Skeletal muscle satellite cell (primary cell): Measurements from ENCODE around the gene SYP.

Experiments
- H3K27me3 ChIP-seq: 2 replicates; pipeline ENCODE4 v1.7.0; 2013; ENCODE audit warnings: low read length; ENCODE audit not compliant: control insufficient read depth, insufficient read depth
- H3K36me3 ChIP-seq: 2 replicates; pipeline ENCODE4 v1.7.0; 2013; ENCODE audit warnings: mild to moderate bottlenecking, control low read depth, low read length; ENCODE audit not compliant: insufficient read depth
- H3K4me1 ChIP-seq: 2 replicates; pipeline ENCODE4 v1.7.0; 2013; ENCODE audit warnings: low read length; ENCODE audit not compliant: control insufficient read depth, insufficient read depth
- H3K4me2 ChIP-seq: 2 replicates; pipeline ENCODE4 v1.7.0; 2013; ENCODE audit warnings: mild to moderate bottlenecking, low read length
- H3K4me3 ChIP-seq: 2 replicates; pipeline ENCODE4 v1.7.0; 2013; ENCODE audit warnings: low read length
- H3K9ac ChIP-seq: 2 replicates; pipeline ENCODE4 v1.7.0; 2013; ENCODE audit warnings: mild to moderate bottlenecking, low read depth, low read length, moderate library complexity
- H3K9me3 ChIP-seq: replicated peaks from 2 replicates; pipeline ENCODE4 v1.7.0; 2013; ENCODE audit warnings: mild to moderate bottlenecking, control low read depth, low read length

Gene SYP

GRCh38 chrX:49203536-49203935 is 3.5 kb upstream of the SYP start:
- Histone ChIP-seq H3K4me1 (peaks cover 5% of the 10 kb centered on the region), H3K9me3 (no peaks in the 10 kb centered on the region), H3K4me2 (no peak overlapping the region), H3K27me3 (no peaks in the 10 kb centered on the region), H3K4me3 (no peak overlapping the region), H3K9ac (no peak overlapping the region), H3K36me3 (no peaks in the 10 kb centered on the region)

- Histone ChIP-seq H3K27me3 (no peaks in the 10 kb centered on the region), H3K4me3 (no peak overlapping the region), H3K9me3 (no peaks in the 10 kb centered on the region), H3K4me1 (peaks cover 5% of the 10 kb centered on the region), H3K36me3 (no peaks in the 10 kb centered on the region), H3K9ac (no peak overlapping the region), H3K4me2 (no peak overlapping the region)
Observed at GRCh38 chrX:49202022-49202421, 2.0 kb upstream of the SYP start.

- Histone ChIP-seq H3K36me3 (no peaks in the 10 kb centered on the region), H3K9me3 (no peaks in the 10 kb centered on the region), H3K4me3 (no peak overlapping the region), H3K4me2 (no peak overlapping the region), H3K27me3 (no peaks in the 10 kb centered on the region), H3K4me1 (peaks cover 5% of the 10 kb centered on the region), H3K9ac (no peak overlapping the region)
Observed at GRCh38 chrX:49199315-49199595, 738 bp downstream of the SYP start.

- H3K4me1 ChIP-seq: peaks cover 5% of the 10 kb centered on the region
- H3K36me3 ChIP-seq: no peaks in the 10 kb centered on the region
- H3K27me3 ChIP-seq: no peaks in the 10 kb centered on the region
- no peaks in the 10 kb centered on the region for H3K9me3 ChIP-seq
- H3K4me2 ChIP-seq: no peak overlapping the region
- no peak overlapping the region for H3K4me3 ChIP-seq
- no peak overlapping the region for H3K9ac ChIP-seq
Observed at GRCh38 chrX:49198540-49199314, 1.3 kb downstream of the SYP start.

- Histone ChIP-seq H3K4me1 (peaks cover 5% of the 10 kb centered on the region), H3K36me3 (no peaks in the 10 kb centered on the region), H3K4me3 (no peak overlapping the region), H3K27me3 (no peaks in the 10 kb centered on the region), H3K9me3 (no peaks in the 10 kb centered on the region), H3K4me2 (no peak overlapping the region), H3K9ac (no peak overlapping the region)
Observed at GRCh38 chrX:49197543-49198087, 2.4 kb downstream of the SYP start.

GRCh38 chrX:49193542-49193964 is 6.4 kb downstream of the SYP start:
- H3K4me3 ChIP-seq: no peak overlapping the region
- H3K4me1 ChIP-seq: peaks cover 5% of the 10 kb centered on the region

GRCh38 chrX:49192722-49193328 is 7.2 kb downstream of the SYP start:
- H3K4me2 ChIP-seq: no peak overlapping the region
- no peaks in the 10 kb centered on the region for H3K27me3 ChIP-seq
- H3K9me3 ChIP-seq: no peaks in the 10 kb centered on the region
- no peaks in the 10 kb centered on the region for H3K36me3 ChIP-seq
- H3K4me1 ChIP-seq: peaks cover 5% of the 10 kb centered on the region
- no peak overlapping the region for H3K4me3 ChIP-seq
- H3K9ac ChIP-seq: no peak overlapping the region

More at GRCh38 chrX:49193542-49193964, 6.4 kb downstream of the SYP start:
- no peaks in the 10 kb centered on the region for H3K9me3 ChIP-seq
- no peaks in the 10 kb centered on the region for H3K36me3 ChIP-seq
- H3K4me2 ChIP-seq: no peak overlapping the region
- no peak overlapping the region for H3K9ac ChIP-seq
- no peaks in the 10 kb centered on the region for H3K27me3 ChIP-seq

- Histone ChIP-seq H3K27me3 (no peaks in the 10 kb centered on the region), H3K4me2 (peak overlapping the region; percentile 85), H3K4me1 (peaks cover 5% of the 10 kb centered on the region), H3K9me3 (no peaks in the 10 kb centered on the region), H3K4me3 (peak overlapping the region; percentile 77), H3K36me3 (no peaks in the 10 kb centered on the region), H3K9ac (peak overlapping the region; percentile 80)
Observed at GRCh38 chrX:49191574-49192011, 8.4 kb downstream of the SYP start.

- Histone ChIP-seq H3K36me3 (no peaks in the 10 kb centered on the region), H3K4me2 (peak overlapping the region; percentile 85), H3K27me3 (no peaks in the 10 kb centered on the region), H3K9me3 (no peaks in the 10 kb centered on the region), H3K4me1 (peaks cover 5% of the 10 kb centered on the region), H3K9ac (peak overlapping the region; percentile 83), H3K4me3 (peak overlapping the region; percentile 77)
Observed at GRCh38 chrX:49190821-49191573, 9.0 kb downstream of the SYP start.

- Histone ChIP-seq H3K4me2 (peak overlapping the region; percentile 66), H3K27me3 (no peaks in the 10 kb centered on the region), H3K9me3 (no peaks in the 10 kb centered on the region), H3K36me3 (no peaks in the 10 kb centered on the region), H3K4me1 (peaks cover 12% of the 10 kb centered on the region), H3K4me3 (peak overlapping the region; percentile 69), H3K9ac (no peak overlapping the region)
Observed at GRCh38 chrX:49189606-49190005, 10.4 kb downstream of the SYP start.

GRCh38 chrX:49188468-49189076 is 11.4 kb downstream of the SYP start:
- no peak overlapping the region for H3K9ac ChIP-seq
- peaks cover 2% of the 10 kb centered on the region for H3K36me3 ChIP-seq
- H3K4me1 ChIP-seq: peaks cover 16% of the 10 kb centered on the region
- H3K27me3 ChIP-seq: no peaks in the 10 kb centered on the region
- H3K4me2 ChIP-seq: no peak overlapping the region
- H3K9me3 ChIP-seq: no peaks in the 10 kb centered on the region
- H3K4me3 ChIP-seq: no peak overlapping the region
